Esophagus squamous epithelium (tissue), 5 donors: ENCODE measurements around the gene OLFML1. TPM values are rescaled to one million over a fixed set of nuclear protein-coding genes. Genes with fewer than 3 reads are reported as not detected.
A peak's percentile ranks its signal among the peaks of the same experiment; 100 is the strongest.

Source experiments
- DNase-seq: peaks from one replicate; lab custom pipeline; 2025; lab: John Stamatoyannopoulos, UW
- H3K27ac ChIP-seq, 4 donors: fragments of 200-600 bp; sonication (generic); one replicate each; pipeline ENCODE4 v1.5.1; 2016 to 2019; ENCODE audit warnings: mild to moderate bottlenecking in 1 of 4
- H3K27me3 ChIP-seq, 4 donors: fragments of 200-600 bp; sonication (generic); 1 replicate in 3 of 4; 2 replicates in 1 of 4; pipeline versions ENCODE4 v1.5.1 to v1.6.0; 2017 to 2021; ENCODE audit warnings: antibody characterized with exemption in 1 of 4
- H3K36me3 ChIP-seq, 3 donors: fragments of 200-600 bp; sonication (generic); one replicate each; pipeline ENCODE4 v1.5.1; 2016 to 2019
- H3K4me1 ChIP-seq, 3 donors: fragments of 200-600 bp; sonication (generic); one replicate each; pipeline ENCODE4 v1.5.1; 2017 to 2019
- H3K4me3 ChIP-seq, 4 donors: fragments of 200-600 bp; sonication (generic); 1 replicate in 3 of 4; 2 replicates in 1 of 4; pipeline ENCODE4 v1.5.1; 2016 to 2019; ENCODE audit warnings: mild to moderate bottlenecking in 2 of 4, moderate library complexity in 1 of 4
- H3K9me3 ChIP-seq, 3 donors: fragments of 200-600 bp; sonication (generic); one replicate each; pipeline ENCODE4 v1.5.1; 2016 to 2019
- CTCF ChIP-seq, 6 experiments: fragments of 450-650 bp in 4 of 6; fragments of 200-600 bp in 2 of 6; sonication (generic) in 2 of 6; IDR thresholded peaks; one replicate each; pipeline ENCODE4 v1.5.1; 2016 to 2019; ENCODE audit warnings: antibody characterized with exemption in 6 of 6, mild to moderate bottlenecking in 4 of 6, moderate library complexity in 4 of 6
- POLR2A ChIP-seq, 4 donors: fragments of 450-650 bp; IDR thresholded peaks; one replicate each; pipeline ENCODE4 v1.6.1; 2017; ENCODE audit warnings: antibody characterized with exemption in 4 of 4, mild to moderate bottlenecking in 4 of 4, moderate library complexity in 3 of 4
- WGBS, 2 donors: methylation state at CpG; one replicate each; pipeline ENCODE4 v1.1.5; 2018; 5-methylcytosine and 5-hydroxymethylcytosine counted together
- intact Hi-C: fragments of 100-400 bp; cut with DNase I; formaldehyde crosslinking; loops from one replicate; pipeline ENCODE4 v1.15.0; 2022
- total RNA-seq, 4 donors: library from RNA; depleted of rRNA; stranded (reverse); fragments of >200 nt; gene quantifications; one replicate each; pipeline ENCODE4 v1.1.0, GENCODE V29; 2016
- donor health status: DM: yes; HTN: yes; CAD: no.

Gene OLFML1
- total RNA-seq, 4 donors from 2014 or later, result 0.35 to 6.3 (median 2.4) TPM; not detected in 1

DNA sequence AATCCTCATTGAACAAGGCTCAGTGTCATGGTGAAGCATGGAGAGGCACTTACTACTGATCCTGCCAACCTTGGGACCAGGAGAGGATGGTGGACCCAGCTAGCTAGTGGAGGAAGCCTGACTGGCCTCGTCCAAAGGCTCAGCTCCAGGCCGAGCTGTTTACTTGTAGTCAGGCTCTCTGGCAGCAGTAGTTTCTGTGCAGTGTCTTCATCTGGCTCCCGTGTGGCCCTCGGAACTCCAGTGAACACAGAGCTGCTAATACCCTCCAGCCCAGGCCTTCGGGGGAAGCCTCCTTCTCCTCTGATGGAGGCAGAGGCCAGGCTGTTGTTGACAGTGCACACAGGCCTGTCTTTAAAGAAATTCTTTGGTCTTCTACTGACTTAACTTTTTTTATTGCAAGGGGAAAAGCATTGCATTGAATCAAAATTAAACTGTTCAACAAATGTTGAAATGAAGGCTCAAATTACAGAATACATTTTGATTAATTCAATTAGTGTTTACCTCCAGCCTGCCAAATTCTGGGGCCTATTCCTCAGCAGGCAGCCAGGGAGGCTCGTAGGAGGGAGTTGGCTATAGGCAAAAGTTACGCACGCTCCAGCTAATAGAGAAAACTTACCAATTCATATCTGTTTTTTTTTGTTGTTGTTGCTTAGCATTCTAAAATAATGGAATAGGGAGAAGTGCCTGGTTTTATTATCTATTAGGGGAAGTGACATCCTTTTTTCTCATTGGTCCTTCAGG is 47.3 kb downstream of the OLFML1 start:
- Histone ChIP-seq H3K9me3 (no peaks in the 10 kb centered on the region), H3K4me1 (peaks cover 0 to 47% (median 0%) of the 10 kb centered on the region in 3 donors), H3K27ac (peak overlapping the region in 2 of 4 donors; percentile 4 to 27), H3K36me3 (peaks cover 0 to 4% (median 0%) of the 10 kb centered on the region in 3 donors), H3K4me3 (no peak overlapping the region), H3K27me3 (no peaks in the 10 kb centered on the region)
- TF ChIP-seq CTCF (IDR thresholded peaks at IDR 0.05), result no peak
- TF ChIP-seq POLR2A (IDR thresholded peaks at IDR 0.05), result no peak
- WGBS, 2 donors, result 56 to 79% methylated on average over 5 to 7 of the region's 8 CpGs
- intact Hi-C loops, result no loop called here
- DNase-seq, result no peak

DNA sequence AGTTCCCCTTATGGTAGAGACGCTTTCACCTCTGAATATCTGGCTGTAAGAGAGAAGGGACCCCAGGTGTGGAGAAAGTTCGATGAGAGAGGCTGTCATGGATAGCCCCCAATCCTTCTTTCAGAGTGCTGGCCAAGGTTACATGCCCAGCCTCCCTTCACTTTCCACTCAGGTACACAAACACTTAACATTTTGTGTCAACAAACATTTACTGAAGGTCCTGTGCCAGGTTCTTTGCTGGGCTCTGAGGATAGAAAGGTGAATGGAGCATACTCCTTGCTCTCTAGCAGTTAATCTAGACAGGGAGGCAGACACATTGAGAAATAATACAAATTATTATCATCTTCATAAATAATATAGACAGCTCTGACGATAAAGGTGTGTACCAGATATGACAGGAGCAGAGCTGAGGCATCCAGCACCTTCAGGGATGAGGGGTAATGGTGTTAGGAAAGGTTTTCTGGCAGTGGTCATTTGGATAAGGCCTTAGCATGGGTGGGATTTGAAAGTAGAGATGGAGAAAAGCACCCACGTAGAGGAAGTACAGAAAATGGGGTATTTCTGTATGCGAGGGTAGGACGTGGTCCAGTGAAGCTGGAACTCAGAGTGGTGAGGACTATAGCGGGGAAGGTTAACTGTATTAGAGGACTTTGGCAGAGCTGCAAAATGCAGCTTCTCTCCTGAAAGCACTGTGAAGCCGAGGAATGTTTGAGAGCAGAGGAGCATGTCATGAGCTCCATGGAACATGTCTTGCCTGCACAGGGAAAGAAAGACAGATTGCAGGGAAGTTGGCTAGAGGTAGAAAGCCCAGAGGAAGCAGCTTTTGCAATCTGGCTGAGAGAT is 48.1 kb downstream of the OLFML1 start:
- no peak overlapping the region for H3K27ac ChIP-seq

GRCh38 chr11:7534042-7534378 is 48.7 kb downstream of the OLFML1 start:
- Histone ChIP-seq H3K4me3 (no peak overlapping the region), H3K36me3 (peaks cover 0 to 4% (median 0%) of the 10 kb centered on the region in 3 donors), H3K4me1 (peaks cover 8 to 47% (median 9%) of the 10 kb centered on the region in 3 donors), H3K27me3 (no peaks in the 10 kb centered on the region), H3K27ac (no peak overlapping the region), H3K9me3 (no peaks in the 10 kb centered on the region)
- DNase-seq, result no peak
- TF ChIP-seq CTCF (IDR thresholded peaks at IDR 0.05) (no peak), POLR2A (IDR thresholded peaks at IDR 0.05) (no peak)
- intact Hi-C loops, result no loop called here

More for the DNA sequence above, 48.1 kb downstream of the OLFML1 start:
- intact Hi-C loops, result no loop called here
- TF ChIP-seq CTCF (IDR thresholded peaks at IDR 0.05) (no peak), POLR2A (IDR thresholded peaks at IDR 0.05) (no peak)
- Histone ChIP-seq H3K4me3 (no peak overlapping the region), H3K4me1 (peaks cover 3 to 47% (median 4%) of the 10 kb centered on the region in 3 donors), H3K9me3 (no peaks in the 10 kb centered on the region), H3K36me3 (peaks cover 0 to 4% (median 0%) of the 10 kb centered on the region in 3 donors), H3K27me3 (no peaks in the 10 kb centered on the region)
- 83 to 84% methylated on average over 8 of the region's 8 CpGs for WGBS, 2 donors
- DNase-seq, result no peak

DNA sequence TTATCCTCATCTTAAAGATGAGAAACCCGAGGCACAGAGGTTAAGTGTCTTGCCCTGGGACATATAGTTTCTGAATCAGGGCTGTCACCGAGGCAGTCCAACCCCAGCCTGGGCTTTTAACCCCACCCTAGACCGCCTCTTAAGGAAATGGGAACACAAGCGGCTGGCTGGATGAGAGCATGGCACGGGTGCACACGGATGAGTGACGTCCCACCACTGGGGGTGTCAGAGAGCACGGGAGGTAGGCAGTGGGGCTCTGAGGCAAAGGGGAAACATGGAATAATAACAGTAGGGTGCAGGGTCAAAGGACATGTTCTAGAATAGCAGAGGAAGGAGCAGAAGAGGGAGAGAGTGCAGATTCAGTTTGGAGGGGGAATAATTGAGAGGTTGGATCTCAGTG is 50.8 kb downstream of the OLFML1 start:
- Histone ChIP-seq H3K27ac (no peak overlapping the region), H3K9me3 (no peaks in the 10 kb centered on the region), H3K4me3 (no peak overlapping the region), H3K27me3 (no peaks in the 10 kb centered on the region), H3K4me1 (peaks cover 13 to 47% (median 18%) of the 10 kb centered on the region in 3 donors), H3K36me3 (peaks cover 0 to 4% (median 0%) of the 10 kb centered on the region in 3 donors)
- no peak for DNase-seq
- intact Hi-C loops, result no loop called here
- no peak for TF ChIP-seq CTCF (IDR thresholded peaks at IDR 0.05)
- no peak for TF ChIP-seq POLR2A (IDR thresholded peaks at IDR 0.05)
- 43 to 61% methylated on average over 6 to 7 of the region's 8 CpGs for WGBS, 2 donors

DNA sequence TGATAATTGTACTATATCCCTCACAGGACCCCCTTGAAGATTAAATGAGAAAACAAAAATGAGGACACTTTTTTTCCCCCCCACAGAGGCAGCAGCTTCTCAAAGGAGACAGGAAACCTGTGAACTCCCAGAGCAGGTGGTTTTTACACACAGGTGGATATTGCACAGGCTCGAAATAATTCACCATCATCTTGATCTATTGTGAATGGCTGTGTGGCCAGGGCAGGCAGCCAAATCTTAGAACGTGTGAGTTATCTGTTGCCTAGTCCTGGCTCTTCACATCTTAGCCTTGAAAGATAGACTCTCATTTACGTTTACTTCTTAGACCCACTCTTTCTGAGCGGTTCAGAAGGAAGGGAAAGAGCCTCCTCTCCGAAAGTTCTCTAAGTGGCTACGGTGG is 52.0 kb downstream of the OLFML1 start:
- no peak for DNase-seq
- Histone ChIP-seq H3K9me3 (no peaks in the 10 kb centered on the region), H3K27me3 (no peaks in the 10 kb centered on the region), H3K4me1 (peaks cover 13 to 55% (median 18%) of the 10 kb centered on the region in 3 donors), H3K4me3 (no peak overlapping the region), H3K36me3 (peaks cover 0 to 4% (median 0%) of the 10 kb centered on the region in 3 donors), H3K27ac (peak overlapping the region in 1 of 4 donors; percentile 79)
- WGBS, 2 donors, result 73 to 80% methylated on average over 6 of the region's 6 CpGs
- TF ChIP-seq CTCF (IDR thresholded peaks at IDR 0.05), result no peak
- TF ChIP-seq POLR2A (IDR thresholded peaks at IDR 0.05), result no peak
- intact Hi-C loops, result no loop called here
